HG03196 (cell line): ENCODE results near the gene DHX57.
"Not testable (repeated sequence)": the region's sequence is repeated elsewhere in the genome, so short reads cannot be mapped to it uniquely, and the experiment has no call there.

Source experiments
- ATAC-seq: cut with Tn5 transposase; IDR thresholded peaks from one replicate; pipeline ENCODE4 v1.9.1; 2021; ENCODE audit not compliant: unreplicated experiment

DHX57 gene

DNA sequence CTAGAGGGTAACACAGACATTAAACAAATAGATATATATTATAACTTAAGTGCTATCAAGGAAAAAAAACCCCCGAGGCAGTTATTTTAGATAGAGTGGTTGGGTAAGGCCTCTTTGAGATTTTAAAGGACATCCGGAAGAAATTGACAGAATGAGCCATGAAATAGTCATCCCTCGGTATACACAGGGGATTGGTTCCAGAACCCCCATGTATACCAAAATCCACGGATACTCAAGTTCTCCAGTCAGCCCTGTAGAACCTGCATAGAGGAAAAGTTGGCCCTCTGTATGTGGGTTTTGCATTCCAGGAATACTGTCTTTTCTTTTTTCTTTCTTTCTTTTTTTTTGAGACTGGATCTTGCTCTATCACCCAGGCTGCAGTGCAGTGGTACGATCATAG is 2.0 kb downstream of the DHX57 start:
- no peak for ATAC-seq

GRCh38 chr2:38871432-38871831 is 4.3 kb downstream of the DHX57 start:
- ATAC-seq, result no peak

GRCh38 chr2:38866773-38867443 is 8.8 kb downstream of the DHX57 start:
- no peak for ATAC-seq

GRCh38 chr2:38863061-38863695 is 12.6 kb downstream of the DHX57 start:
- no peak for ATAC-seq

DNA sequence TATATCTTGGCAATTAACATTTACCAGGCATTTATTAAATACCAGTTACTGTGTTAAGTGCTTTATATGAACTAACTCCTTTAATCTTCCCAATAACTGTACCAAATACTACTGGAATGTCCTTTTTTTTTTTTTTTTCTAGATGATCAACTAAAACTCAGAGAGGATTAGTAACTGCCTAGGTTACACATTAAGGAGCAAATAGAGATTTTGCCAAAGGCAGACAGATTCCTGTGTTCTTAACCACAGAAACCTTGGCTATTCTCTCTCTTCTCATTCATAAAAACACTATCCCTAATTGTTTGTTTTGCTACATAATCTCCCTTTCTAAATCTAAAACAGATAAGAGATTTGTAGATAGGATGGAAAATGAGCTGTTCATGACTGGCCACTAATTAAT is 13.3 kb downstream of the DHX57 start:
- ATAC-seq, result no peak

- no peak for ATAC-seq
Observed at GRCh38 chr2:38856165-38856564, 19.6 kb downstream of the DHX57 start.

DNA sequence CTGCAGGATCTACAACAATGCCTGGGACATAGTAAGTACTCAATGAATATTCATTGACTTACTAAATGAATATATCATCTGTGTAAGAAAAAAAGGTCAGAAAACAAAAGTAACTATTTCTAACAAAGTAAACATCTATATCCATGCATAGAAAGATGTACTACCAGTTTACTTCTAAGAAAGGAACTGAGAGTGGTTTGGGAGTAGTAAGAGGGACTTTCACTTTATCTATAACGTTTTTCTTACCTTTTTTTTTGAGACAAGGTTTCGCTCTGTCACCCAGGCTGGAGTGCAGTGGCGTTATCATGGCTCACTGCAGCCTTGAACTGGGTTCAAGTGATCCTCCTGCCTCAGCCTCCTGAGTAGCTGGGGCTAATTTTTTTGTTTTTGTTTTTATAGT is 25.7 kb downstream of the DHX57 start:
- no peak for ATAC-seq

- ATAC-seq, result no peak
Observed at GRCh38 chr2:38836791-38837190, 38.9 kb downstream of the DHX57 start.

- ATAC-seq, result peak; percentile 84
Observed at GRCh38 chr2:38835990-38836389, 39.7 kb downstream of the DHX57 start.

DNA sequence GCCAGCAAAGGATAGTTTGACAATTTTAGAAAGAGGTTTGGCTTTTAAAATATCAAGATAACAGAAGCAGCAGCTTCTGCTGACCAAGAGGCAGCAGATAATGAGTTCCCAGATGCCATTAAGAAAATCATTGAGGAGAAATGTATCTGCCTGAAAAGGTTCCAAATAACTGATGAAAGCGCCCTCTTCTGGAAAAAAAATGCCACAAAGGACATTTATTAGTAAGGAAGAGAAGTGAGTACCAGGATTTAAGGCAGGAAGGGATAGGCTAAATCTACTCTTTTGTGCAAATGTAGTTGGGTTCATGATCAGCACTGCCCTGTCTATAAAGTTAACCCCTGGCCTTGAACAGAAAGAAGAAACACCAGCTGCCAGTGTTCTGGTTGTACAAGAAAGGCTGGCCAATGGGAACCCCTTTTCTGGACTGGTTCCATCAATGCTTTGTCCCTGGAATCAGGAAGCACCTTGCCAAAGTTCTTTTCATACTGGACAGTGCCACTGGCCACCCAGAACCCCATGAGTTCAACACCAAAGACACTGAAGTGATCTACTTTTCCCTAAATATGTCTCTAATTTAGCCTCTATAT is 40.6 kb downstream of the DHX57 start:
- no peak for ATAC-seq

GRCh38 chr2:38830526-38831159 is 45.1 kb downstream of the DHX57 start:
- no peak for ATAC-seq

GRCh38 chr2:38829971-38830370 is 45.8 kb downstream of the DHX57 start:
- ATAC-seq, result no peak

DNA sequence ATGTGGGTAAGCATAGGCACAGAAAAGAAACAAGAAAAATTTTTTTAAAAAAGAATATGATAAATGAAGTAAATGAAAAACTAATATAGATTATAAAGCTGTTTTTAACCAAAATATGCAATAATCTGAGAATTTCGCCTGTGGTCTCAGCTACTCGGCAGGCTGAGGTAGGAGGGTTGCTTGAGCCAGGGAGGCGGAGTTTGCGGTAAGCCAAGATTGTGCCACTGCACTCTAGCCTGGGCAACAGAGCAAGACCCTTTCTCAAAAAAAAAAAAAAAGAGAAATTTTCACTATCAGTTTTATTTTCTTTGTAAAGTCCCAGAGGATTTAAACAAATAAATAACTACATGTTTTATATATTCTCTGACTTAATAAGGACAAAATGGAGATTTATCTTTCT is 47.3 kb downstream of the DHX57 start:
- no peak for ATAC-seq

DNA sequence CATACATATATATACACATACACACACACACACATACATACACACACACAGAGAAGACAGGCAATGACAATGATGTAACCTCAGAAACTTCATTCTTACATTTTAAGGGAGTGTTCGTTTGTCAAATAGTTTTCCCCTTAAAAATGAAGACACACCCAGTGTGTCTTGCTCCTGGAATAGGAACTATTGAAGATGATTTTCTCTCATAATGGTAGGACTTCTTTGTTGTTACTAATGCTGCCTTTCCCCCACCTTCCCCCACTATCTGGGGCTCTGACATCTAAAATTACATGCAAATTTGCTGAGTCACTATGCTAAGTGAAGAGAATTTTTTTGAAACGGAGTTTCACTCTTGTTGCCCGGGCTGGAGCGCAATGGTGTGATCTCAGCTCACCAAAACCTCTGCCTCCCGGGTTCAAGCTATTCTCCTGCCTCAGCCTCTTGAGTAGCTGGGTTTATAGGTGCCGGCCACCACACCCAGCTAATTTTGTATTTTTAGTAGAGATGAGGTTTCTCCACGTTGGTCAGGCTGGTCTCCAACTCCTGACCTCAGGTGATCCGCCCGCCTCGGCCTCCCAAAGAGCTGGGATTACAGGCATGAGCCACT is 48.1 kb downstream of the DHX57 start:
- not testable (repeated sequence) for ATAC-seq

DNA sequence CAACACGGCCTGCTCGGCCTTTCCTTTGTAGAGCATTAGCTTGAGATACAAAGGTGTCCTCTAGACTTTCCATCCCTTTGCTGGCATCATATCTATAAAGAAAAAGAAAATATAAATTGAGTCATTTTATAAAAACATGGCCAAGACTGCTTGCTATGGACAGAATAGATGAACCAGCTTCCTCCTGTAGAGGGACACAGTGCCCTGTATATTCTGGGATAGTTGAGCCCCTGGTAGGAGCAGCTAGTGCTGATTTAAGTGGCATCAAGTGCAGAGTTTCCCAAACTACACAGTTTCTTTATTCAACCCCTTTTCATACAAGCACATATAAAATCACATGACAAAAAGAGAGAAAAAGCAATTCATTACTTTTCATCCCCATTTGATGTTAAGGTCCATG is 49.8 kb downstream of the DHX57 start:
- no peak for ATAC-seq

GRCh38 chr2:38824906-38825305 is 50.8 kb downstream of the DHX57 start:
- no peak for ATAC-seq

GRCh38 chr2:38823386-38823785 is 52.3 kb downstream of the DHX57 start:
- no peak for ATAC-seq

- no peak for ATAC-seq
Observed at GRCh38 chr2:38818565-38818964, 57.2 kb downstream of the DHX57 start.

DNA sequence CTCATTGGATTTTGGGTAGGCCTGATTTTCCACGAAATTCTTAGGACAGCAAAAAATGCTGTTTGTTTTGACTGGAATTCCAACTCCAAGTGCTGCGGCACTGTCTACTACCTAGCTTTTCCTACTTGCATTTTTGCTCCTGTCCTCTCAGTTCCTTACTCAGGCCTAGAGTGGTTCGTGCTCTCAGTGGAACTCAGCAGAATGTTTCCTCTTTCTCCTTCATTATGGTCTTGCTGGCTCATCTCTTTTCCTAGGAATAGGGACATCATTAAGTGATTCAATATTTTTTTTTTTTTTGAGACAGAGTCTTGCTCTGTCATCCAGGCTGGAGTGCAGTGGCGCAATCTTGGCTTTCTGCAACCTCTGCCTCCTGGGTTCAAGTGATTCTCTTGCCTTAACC is 59.8 kb downstream of the DHX57 start:
- ATAC-seq, result no peak

DNA sequence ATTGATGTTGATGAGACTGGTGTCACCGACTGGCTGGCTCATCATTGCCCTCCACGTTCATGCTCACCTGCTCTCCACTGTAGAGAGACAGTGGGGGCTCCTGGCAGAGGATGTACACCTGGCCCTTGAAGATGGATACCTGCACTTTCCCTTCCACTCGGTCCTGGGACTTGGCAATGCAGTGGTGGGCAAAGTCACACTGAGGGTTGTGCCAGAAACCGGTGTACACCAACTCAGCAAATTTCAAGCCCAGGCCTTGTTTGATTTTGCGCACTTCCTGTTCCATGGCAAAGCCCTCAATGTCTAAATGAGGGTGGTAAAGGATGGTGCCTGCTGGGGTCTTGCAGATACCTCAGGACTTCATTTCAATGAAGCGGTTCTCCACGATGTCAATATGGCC is 65.2 kb downstream of the DHX57 start:
- no peak for ATAC-seq

- ATAC-seq, result no peak
Observed at GRCh38 chr2:38808677-38809076, 67.1 kb downstream of the DHX57 start.

DNA sequence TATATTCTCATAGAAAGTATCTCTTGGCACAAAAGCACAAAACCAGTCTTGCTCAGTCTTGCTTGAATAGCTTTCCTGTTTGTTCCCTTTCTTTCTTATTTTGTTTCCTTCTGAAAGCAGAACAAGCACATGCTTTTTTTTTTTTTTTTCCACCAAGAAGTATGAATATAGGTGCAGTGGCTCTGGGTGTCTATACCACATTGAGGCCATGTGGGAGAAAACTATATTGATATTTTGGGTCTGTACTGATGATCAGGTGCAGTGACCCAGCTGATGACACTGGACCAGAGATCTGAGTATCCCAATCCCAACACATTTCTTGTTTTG is 69.0 kb downstream of the DHX57 start:
- ATAC-seq, result no peak
